GM21737 (cell line): Measurements from ENCODE around the gene ADAMTS5.

ENCODE experiments used
- ATAC-seq: cut with Tn5 transposase; IDR thresholded peaks from one replicate; pipeline ENCODE4 v1.9.1; 2021; ENCODE audit warnings: mild to moderate bottlenecking, moderate library complexity; ENCODE audit not compliant: unreplicated experiment

Gene ADAMTS5

GRCh38 chr21:26949830-26950229, 17.1 kb downstream of the ADAMTS5 start:
- ATAC-seq = no peak

GRCh38 chr21:26948194-26948593, 18.7 kb downstream of the ADAMTS5 start:
- ATAC-seq = no peak

- ATAC-seq = no peak
Measured at GRCh38 chr21:26946744-26947446, 20.0 kb downstream of the ADAMTS5 start.

- ATAC-seq = no peak
Measured at GRCh38 chr21:26945916-26946675, 20.8 kb downstream of the ADAMTS5 start.

GRCh38 chr21:26943921-26944320, 23.0 kb downstream of the ADAMTS5 start:
- no peak for ATAC-seq

GRCh38 chr21:26941421-26941820, 25.5 kb downstream of the ADAMTS5 start:
- no peak for ATAC-seq

- no peak for ATAC-seq
Measured at GRCh38 chr21:26939601-26940111, 27.2 kb downstream of the ADAMTS5 start.

- ATAC-seq = no peak
Measured at GRCh38 chr21:26936641-26937040, 30.2 kb downstream of the ADAMTS5 start.

- no peak for ATAC-seq
Measured at GRCh38 chr21:26935977-26936376, 30.9 kb downstream of the ADAMTS5 start.

- no peak for ATAC-seq
Measured at GRCh38 chr21:26934383-26934782, 32.5 kb downstream of the ADAMTS5 start.

- no peak for ATAC-seq
Measured at GRCh38 chr21:26933448-26933847, 33.4 kb downstream of the ADAMTS5 start.

GRCh38 chr21:26925636-26926035, 41.3 kb downstream of the ADAMTS5 start:
- ATAC-seq = no peak

- no peak for ATAC-seq
Measured at GRCh38 chr21:26925122-26925521, 41.8 kb downstream of the ADAMTS5 start.

- no peak for ATAC-seq
Measured at GRCh38 chr21:26923986-26924385, 42.9 kb downstream of the ADAMTS5 start.

GRCh38 chr21:26920055-26920454, 46.8 kb downstream of the ADAMTS5 start:
- no peak for ATAC-seq

GRCh38 chr21:26918323-26919079, 48.4 kb downstream of the ADAMTS5 start:
- no peak for ATAC-seq

- no peak for ATAC-seq
Measured at GRCh38 chr21:26916799-26917198, 50.1 kb downstream of the ADAMTS5 start.

GRCh38 chr21:26914557-26914956, 52.3 kb downstream of the ADAMTS5 start:
- no peak for ATAC-seq

GRCh38 chr21:26912466-26912865, 54.4 kb downstream of the ADAMTS5 start:
- no peak for ATAC-seq

- ATAC-seq = no peak
Measured at GRCh38 chr21:26909972-26910371, 56.9 kb downstream of the ADAMTS5 start.

- no peak for ATAC-seq
Measured at GRCh38 chr21:26900980-26901379, 65.9 kb downstream of the ADAMTS5 start.
